HG02623 (cell line): ENCODE measurements around the gene TIMP4.

Source experiments
- ATAC-seq: cut with Tn5 transposase; IDR thresholded peaks from one replicate; pipeline ENCODE4 v1.9.1; 2021; ENCODE audit warnings: moderate library complexity; ENCODE audit not compliant: unreplicated experiment

Gene TIMP4

DNA sequence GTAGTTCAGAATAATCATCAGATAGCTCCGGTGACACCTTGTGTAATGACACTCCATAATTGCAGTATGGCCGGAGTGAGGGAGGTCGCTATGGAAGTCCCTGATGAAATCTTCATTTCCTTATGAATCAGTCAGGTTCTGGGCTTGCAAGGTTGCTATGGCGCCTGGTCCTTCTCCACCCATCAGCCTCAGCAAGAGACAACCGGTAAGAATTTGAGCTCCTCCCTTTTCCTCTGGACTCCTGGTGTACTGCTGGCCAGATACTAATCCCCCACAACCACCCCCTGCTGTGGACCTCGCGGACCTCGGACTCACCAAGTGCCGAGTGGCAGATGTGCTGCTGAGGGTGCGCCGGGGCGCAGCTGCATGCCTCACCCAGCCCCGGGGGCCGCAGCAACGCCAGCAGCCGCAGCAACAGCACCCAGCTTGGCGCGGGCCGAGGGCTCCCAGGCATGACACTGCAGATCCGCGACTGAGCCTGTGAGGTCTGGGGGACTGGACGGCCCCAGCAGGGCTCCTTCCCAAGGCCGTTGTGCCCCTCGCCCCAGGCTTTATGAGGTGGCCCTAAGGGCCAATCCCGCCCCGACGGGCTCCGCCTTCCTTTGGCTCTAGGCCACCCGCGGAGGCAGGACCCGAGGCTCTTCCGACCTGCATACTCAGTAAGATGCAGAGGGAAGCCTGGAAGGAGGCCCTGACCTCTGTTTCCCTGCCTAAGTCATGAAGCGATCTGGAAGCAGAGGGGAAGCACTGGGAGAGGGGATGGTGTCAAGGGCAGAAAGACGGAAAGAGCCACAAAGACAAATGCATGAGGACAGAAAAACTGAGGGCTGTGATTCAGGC lies at the start of gene TIMP4:
TIMP4 (minus strand) TSS at position 526 of the 840 bp plus-strand sequence; CDS start at position 454, 72 bp downstream.
- no peak for ATAC-seq

DNA sequence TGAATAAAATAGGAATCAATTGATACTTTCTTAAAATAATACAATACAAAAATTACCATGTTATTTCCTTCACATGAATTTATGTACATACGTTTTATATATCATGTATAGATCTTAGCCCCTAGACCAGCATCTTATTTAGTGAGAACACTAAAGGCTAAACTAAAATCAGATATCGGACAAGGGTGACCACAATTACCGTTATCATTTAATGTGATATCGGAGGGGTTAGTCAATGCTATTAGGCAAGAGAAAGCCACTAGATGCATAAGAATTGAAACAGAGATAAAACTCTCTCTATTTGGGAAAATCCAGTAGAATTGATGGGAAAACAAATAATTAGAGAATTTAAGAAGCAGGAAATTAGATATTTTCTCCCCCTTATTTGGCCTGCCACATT lies 46.5 kb upstream of the TIMP4 start:
- no peak for ATAC-seq

DNA sequence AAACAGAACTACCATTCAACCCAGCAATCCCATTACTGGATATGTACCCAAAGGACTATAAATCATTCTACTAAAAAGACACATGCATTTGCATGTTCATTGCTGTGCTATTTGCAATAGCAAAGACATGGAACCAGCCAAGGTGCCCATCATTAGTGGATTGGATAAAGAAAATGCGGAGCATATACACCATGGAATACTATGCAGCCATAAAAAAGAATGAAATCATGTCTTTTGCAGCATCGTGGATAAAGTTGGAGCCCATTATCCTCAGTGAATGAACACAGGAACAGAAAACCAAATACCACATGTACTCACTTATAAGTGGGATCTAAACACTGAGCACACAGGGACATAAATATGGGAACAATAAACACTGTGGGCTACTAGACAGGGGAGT lies 43.1 kb upstream of the TIMP4 start:
- no peak for ATAC-seq

DNA sequence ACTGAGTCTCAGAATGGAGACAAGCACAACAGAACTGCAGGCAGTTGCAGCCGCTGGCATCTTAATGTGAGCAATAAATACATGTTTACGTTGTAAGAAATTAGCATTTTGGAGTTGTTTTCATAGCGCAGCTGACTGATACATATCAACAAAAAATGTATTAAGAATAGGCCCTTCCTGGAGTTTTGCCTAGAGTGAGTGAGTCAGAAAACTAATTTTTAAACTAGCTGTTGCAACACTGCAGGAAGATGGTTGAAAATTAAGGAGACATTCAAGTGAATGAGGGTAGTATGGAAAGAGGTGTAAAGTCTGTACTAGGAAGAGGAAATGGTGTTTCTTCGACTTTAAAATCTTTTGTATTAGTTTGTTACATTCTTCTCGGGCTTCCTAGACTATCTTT lies 39.6 kb upstream of the TIMP4 start:
- ATAC-seq = no peak

DNA sequence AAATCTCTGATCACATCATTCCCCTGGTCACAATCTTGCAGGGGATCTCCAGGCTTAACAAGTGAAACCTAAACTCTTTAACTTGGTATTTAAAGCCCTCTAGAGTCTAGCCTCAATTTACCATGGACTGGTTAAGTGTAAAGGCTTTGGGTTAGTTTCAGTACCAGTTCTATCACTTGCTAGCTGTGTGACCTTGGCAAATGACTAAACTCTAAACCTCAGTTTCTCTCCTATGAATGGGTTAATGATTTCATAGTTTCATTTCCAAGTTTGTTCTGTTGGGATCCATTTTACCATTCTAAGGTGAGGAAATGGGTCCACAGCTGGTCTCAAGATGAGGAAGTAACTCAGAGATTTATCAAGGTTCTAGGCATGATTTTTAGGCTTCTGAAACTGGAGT lies 38.8 kb upstream of the TIMP4 start:
- ATAC-seq = peak; percentile 49

DNA sequence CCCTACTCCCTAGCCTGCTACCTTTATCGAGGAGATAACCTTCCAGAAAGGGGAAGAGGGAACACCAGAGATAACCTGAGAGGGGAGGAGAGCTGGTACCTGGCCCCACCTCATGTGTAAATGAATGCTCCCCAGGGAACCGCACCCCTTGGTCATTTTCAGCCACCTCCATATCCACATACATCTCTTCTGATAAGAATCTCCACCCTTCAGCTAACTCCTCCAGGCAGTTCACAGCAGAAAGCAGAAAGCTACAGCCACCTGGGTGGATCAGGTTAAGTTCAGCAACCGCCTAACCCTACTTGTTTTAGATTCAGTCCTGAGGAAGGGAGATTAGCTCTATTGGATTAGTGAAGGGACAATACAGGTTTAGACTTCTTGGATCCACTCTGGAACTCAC lies 38.0 kb upstream of the TIMP4 start:
- ATAC-seq = no peak

DNA sequence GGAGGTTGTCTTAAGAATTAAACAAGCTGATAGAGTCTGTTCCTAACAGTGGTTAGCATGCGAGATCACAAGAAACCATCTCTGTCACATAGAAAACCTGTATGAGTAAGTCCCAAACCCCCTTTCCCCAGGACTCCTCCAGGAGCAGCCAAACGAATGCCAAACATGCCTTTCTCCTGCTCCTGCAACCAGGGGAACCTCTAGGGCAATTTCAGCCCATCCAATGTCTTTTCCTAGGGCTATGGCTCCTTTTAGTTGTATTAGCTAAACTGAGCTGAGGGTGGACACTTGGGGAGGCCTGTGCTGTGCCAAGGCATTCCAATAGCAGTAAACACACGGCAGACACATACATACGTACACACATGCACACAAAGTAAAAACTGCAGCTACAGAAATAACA lies 36.5 kb upstream of the TIMP4 start:
- ATAC-seq = no peak

DNA sequence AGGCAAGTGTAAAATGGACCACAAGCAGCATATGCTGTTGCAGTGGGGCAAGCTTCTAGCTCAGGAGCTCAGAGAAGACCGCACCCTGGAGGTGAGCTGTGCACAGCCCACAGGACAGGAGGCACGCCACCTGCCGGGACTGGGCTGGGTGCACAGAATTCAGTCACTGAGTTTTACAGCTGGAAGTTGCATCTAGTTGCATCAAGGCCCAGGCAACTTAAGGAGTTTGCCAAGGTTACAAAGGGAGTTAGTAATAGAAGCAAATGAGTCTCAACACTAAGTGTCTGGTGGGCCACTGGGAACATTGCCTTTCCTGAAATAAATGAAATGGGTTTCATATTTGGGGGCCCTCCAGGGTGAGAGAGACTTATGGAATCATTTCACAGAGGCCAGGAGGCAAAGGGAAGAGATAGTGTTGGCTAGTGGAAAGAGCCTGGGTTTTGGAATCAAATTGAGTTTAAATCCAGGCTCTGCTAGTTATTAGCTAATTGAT lies 36.0 kb upstream of the TIMP4 start:
- ATAC-seq = peak; percentile 51

DNA sequence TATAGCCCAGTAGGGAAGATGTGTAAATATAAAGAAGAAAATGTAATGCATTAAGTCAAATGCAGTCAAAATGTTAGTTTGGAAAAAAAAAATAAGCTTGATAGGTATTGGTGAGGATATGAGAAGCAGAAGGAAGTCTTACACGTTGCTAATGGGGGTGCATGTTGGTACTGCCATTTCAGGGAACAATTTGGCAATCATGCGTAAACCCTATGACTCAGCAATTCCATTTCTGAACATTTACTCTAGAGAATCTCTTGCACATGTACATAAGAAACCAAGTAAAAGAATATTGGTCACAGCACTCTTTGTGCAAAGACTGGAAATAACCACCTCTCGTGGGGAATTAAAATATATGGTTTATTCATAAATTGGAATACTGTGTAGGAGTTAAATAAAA lies 35.5 kb upstream of the TIMP4 start:
- ATAC-seq = no peak

DNA sequence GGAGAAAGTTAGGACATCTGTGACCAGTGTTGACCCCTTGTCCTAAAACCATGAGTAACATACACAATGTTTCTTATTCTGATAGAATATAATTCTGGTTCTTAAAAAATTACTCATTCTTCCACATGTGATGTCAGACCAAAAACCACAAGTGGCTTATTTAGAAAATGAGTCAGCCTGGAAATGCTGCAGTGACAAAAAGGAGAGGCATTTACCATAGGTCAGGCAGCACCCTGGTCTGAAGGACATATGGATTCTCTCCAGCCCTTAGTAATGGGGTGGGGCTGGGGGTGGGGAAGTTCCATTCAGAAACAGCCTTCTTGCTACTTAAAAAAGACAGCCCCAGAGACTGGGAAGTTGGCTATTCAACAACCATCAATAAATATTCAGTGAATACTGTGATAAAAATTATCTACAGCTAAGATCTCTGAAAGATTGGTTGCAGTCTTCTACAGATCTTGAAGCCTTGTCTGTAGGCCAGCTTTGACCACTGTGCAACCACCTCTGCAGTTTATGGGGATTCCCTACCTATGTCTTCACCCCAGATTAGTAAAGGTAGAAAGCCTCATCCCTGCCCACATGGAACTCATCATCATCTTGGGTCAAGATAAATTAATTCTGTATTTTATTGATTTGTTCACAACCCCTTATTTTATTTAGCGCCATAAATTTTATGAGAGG lies 34.9 kb upstream of the TIMP4 start:
- ATAC-seq = peak; percentile 42

DNA sequence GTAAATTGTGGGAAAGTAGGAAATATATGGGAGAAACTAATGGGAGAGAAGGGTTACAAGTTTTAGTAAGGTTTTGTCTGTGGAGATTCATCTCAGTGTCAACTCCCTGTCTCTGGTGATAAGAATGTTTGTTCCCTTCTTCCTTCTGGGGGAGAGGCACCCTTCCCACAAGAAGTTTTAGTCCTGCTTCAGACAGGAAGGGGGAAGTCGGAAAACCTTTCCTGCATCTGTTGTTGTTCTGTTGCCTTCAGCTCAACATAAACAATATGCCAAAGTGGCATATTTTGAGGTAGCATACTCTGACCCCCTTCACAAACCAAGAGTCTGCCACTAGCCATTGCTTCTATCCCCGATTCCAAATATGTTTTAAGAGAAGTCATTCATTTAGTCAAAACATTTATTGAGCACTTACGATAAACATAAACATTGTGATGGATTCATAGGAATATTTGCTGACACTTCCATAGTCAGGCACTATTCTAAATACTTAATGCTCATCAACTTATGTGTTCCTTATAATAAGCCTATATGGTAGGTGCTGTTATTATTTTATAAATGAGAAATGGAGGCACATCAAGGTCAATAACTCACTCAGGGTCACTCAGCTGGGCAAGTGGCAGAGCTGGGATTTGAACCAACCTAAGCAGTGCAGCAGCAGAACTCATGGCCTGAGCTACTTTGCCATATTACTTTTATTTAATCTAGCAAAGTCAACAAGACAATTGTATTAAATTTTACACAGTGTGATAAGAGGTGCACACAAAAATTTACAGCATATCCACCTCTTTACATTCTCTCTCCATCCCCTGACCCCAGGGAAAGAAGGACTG lies 34.2 kb upstream of the TIMP4 start:
- no peak for ATAC-seq

DNA sequence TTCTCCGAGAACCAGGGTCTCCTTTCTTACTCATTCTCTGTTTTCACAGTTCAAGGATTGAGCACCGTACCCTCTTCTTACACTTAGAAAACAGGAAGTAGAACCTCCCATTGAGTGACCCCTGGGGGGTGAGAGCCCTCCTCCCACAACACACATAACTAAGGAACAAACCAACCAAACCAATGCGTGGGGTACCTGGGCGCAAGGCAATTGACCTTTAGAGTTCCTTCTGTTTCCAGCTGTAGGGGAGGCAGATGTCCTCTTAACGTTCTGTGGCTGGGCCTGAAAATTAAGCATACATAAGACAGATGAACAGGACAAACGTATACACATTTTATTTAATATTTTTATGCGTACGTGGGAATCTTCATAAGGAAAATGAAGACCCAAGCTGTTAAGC lies 33.5 kb upstream of the TIMP4 start:
- ATAC-seq = no peak

DNA sequence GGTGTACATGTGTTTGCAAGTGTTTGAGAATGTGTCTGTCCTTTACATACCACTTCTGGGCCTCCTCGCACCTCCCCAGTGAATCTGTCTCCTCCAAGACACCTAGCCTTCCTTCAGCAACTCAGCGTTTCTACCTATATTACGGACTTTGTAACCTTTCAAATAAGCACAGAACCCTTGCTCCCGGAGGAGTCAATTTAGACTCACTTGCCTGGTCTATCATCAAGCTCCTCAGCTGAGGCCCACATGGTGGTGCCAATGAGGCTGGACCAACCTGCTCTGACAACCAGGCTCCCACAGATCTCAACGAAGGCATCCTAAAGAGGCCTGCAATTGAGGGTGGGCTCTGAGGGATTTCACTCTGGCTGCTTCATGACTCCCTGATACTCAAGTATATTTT lies 32.8 kb upstream of the TIMP4 start:
- no peak for ATAC-seq

DNA sequence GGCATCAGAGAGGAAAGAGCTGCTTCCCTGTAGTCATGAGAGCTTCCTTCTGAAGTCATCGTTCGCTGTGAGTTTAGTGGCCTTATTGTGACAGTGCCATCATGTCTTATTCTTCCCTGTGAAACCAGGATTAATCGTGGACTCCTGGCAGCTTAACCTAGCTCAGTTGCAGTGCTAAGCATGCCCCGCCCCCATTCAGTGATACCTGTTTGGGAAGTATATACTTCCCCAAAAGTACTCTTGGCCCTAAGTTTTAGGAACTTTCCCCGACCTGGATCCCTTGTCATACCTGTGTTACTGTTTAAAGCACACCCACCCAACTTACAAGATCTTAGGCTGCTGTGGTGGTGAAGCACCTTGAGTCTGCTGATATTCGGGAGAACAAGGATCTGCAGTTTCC lies 32.1 kb upstream of the TIMP4 start:
- ATAC-seq = no peak

DNA sequence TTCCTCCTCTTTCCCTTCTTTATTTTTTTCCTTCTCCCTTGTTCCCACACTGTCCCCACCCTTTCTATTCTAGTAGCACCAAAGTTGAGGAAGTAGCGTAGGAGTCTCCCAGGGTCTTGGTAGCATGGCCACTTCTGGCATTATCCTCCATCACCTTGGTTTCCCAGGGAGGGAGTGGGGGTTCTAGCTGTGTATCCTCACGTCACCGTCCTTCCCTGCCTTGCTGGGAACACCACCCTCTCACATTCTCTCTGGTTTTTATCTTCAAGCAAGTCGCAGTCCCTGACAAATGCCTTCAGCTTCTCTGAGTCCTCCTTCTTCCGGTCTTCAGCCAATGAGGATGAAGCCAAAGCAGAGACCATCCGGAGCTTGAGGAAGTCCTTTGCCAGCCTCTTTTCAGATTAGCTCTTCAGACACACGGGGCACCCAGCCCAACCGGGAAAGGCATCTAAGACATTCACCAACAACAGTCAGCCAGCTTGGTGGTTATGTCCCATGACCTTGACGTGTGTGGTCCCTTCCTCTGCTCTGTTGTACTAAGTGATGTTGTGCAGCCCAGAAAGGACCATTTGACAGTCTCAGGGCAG lies 31.6 kb upstream of the TIMP4 start:
- ATAC-seq = no peak

DNA sequence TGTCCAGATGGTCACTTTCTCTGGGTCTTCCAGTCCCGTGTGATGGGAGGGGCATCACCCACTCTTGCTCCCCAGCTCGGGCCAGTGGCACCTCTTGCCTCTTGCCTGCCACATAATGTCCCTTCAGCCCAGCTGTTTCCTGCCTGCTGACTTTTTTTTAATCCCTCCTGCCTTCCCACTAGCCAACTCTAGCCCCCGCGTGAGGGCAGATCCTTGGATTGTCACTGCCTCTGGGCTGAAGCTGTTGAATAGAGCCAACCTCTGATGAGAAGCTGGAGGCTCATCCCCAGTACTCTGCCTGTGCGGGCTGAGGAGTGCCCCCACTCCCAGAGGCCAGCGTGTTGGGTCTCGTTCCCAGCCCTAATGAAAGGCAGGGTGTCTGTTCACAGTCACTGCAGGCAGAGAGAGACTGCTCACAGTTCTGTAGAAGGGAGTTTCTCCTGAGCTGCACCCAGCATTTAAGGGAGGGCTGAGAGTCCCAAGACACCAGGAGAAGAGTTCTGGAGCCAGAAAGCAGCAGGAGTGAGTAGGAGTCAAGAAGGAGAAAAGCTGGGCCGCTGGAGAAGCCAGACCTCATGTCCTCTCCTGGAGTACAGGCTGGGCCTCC lies 30.1 kb upstream of the TIMP4 start:
- no peak for ATAC-seq

DNA sequence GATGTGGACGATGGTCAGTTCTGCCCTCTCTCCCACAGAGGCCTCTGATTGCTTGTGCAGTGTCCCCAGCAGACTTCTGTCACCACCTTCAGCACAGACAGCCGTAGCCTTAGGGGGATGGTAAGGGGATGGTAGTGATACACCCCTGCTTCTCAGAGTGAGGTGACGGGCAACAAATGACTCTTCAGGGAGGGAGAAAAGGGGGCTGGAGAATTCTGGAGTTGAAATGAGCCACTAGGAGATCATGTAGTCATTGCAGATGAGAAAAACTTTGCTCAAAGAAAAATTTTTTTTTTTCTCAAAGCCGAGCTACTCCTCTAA lies 29.6 kb upstream of the TIMP4 start:
- no peak for ATAC-seq

DNA sequence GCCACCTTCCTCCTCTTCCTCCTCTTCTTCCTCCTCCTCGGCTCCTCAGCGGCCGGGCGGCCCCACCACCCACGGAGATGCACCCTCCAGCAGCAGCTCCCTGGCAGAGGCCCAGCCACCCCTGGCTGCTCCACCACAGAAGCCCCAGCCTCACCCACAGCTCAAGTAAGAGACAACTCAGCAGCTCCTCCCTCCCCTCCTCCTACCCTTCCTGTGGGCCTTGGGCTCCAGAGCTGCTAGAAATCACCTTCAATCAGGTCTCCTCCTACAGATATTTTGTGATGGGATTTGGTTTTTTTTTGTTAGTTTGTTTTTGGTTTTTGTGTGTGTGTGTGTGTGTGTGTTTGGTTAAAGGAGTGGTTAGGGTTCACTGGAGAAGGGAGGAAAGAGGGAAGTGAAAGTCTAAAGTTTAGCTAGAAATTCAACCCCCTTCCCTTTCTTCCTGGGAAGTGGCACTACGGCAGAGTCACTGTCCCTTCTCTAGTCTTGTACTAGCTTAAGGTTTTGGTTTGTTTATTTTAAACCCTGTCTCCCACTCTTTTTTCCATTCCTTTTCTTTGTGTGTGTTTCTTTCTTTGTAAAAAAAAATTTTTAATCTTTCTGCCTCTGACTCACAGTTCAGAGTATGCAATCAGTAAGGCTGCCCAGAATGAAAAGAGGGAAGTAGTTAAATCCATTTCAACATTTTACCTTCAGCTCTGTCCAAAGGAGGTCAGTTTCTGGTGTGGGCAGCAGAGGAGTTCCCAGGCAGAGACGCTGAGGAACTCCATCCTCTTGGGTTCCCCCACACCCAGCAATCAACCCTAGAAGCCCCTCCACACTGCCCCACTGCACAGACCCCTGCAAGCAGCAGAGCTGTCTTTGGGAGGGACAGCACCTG lies 29.0 kb upstream of the TIMP4 start:
- peak; percentile 64 for ATAC-seq

DNA sequence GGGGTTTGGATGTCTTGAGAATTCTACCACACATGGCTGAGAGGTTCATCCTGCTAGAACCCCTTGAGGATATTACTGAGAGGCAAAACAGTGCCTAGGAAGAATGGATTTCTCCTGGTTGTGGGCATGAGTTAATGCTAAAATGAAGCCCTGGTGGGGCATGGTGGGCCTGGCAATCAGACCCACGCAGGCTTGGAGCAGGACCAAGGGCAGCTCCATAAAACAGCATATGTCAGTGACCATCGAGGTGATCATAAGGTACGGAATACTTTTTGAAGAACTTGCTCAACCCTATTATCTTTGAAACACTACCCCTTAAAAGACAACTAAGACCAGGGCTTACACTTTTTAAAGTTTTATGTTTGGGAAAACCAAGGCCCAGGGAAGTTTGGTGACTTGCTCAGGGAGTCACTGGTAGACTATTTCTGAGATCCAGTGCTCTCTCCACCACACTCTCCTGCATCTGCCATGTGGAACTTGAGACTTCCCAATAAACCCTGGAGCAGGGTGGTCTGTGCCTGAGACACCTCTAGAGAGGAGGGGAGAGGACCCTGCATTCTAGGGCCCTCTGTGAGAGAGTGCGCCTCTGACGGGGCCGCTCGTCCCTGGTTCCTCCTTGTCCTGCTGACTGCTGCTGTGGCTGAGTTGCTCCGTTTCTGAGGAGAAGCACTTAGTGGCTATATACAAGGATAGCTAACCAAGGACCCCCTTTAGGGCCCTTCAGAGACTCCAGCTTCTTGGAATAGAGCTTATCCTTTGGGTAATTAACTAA lies 28.0 kb upstream of the TIMP4 start:
- no peak for ATAC-seq
